ENCODE data around the gene CCNF. TPM values are rescaled to one million over a fixed set of nuclear protein-coding genes. Genes with fewer than 3 reads are reported as not detected.

Gene CCNF
- total and polyA plus RNA-seq, 10 of the 15 experiments (the other 5 are each of a cell fraction or from before 2014, with no cell fraction given): 4.0 to 63.2 (median 27.5) TPM

DNA sequence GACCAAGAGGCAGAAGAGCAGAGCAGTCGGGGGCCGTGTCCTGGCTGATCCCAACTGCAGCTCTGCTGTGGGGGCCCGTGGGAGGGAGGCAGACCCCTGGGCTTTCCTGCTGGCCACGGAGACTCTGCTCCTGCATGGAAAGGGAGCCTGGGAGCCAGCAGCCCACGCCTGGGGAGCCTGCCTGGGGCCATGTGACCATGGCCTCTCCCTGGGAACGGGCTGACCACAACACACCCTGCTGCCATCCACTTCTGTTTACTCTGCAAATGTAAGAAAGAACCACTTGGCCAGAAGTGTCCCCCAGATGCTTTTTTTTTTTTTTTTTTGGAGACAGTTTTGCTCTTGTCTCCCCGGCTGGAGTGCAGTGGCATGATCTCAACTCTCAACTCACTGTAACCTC is 28.7 kb downstream of the CCNF start (continued):
- TF ChIP-seq TCF12 (IDR thresholded peaks at IDR 0.05; ENCODE audit: low read depth, low read length) (no peak), WRNIP1 (IDR thresholded peaks at IDR 0.05; ENCODE audit: borderline replicate concordance, low read depth, low read length) (no peak), FOS (IDR thresholded peaks at IDR 0.05; ENCODE audit: borderline replicate concordance, extremely low read depth, insufficient read length) (no peak)

DNA sequence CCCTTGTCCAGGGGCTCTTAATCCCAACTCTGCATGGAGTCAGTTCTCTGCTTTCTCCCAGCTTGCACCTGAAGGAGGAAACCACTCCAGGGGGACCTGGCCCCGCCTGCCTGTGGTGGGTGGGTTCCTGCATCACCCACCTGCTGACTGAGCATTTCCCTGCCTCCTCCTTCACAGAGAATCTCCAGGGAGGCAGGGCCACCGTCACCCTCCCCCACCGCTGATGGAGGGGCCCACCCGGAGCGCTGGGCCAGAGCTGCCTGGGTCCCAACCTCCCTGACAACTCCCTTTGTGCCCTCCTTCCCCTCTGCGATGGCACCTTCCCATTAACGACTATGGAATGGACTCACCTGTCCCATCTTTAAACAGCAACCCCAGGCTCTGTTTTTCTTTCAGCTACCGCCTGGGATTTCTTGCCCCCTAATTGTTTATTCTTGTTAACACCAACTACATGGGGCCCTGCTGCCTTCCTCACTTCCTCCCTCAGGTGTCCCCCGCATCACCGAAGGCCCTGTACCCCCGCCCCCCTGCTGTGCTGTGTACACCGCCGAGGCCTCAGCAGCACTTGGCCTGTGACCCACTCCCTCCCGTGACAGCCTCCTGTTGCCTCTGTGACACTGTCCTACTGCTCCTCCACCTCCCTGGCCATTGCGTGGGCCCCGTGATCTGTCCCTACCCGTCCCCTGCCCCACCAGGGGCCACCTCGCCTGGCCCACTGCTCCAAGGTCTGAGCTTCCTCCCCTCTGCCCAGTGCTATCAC is 29.8 kb downstream of the CCNF start:
- peak; percentile 60; the same call in 1 of the 2 replicates for TF ChIP-seq POLR2A (IDR thresholded peaks at IDR 0.05; ENCODE audit: low read depth, low read length)
- TF ChIP-seq ZNF217 (IDR thresholded peaks at IDR 0.05): no peak
- TF ChIP-seq JUND (IDR thresholded peaks at IDR 0.05; ENCODE audit: low read depth, low read length): no peak
- no peak for TF ChIP-seq ZSCAN29 (IDR thresholded peaks at IDR 0.05)
- SMC1A ChIA-PET (ENCODE audit: uncharacterized antibody, unreplicated experiment): interaction anchor here (0.6 to 1.7 kb wide), 5 partner anchors 10 to 120 kb away, joined by 3 to 6 read pairs (median 3); partner anchors contain the start of genes AMDHD2 and CCNF
- no peak for DNase-seq (ENCODE audit: low read depth, low spot score)
- intact Hi-C loops (cut with micrococcal nuclease; ENCODE audit: unreplicated experiment) (no loop called here), in situ Hi-C loops (cut with MboI) (no loop called here)
- 24% methylated on average over 18 of the region's 18 CpGs for WGBS (ENCODE audit: insufficient coverage, insufficient replicate concordance, low lambda C conversion rate, missing lambda C conversion rate)
- RAD21 ChIA-PET (ENCODE audit: unreplicated experiment): interaction anchor here (0.5 to 2.4 kb wide), 7 partner anchors 9 to 145 kb away, joined by 3 to 8 read pairs (median 5); partner anchors contain the start of gene TBC1D24
- CTCF ChIA-PET: interaction anchor here (1.1 to 2.2 kb wide), 4 partner anchors 10 to 42 kb away, joined by 3 to 6 read pairs (median 5); no protein-coding TSS in a partner anchor
- H3K27me3 ChIP-seq (replicated peaks in 1 of 2; ENCODE audit: control insufficient read depth in 2 of 2, insufficient read depth in 2 of 2, low read length in 1 of 2): no peaks in the 10 kb centered on the region
- H4K20me1 ChIP-seq (ENCODE audit: control insufficient read depth, insufficient read depth): no peaks in the 10 kb centered on the region
- no peaks in the 10 kb centered on the region for H3K9me3 ChIP-seq (replicated peaks; ENCODE audit: control insufficient read depth, insufficient read depth, low read length)
- BruUV-seq (replicated peaks): no TSS peak
- peak overlapping the region; percentile 73; the same call in 1 of the 2 replicates for H3K4me3 ChIP-seq
- peaks cover 6% of the 10 kb centered on the region for H3K79me2 ChIP-seq (ENCODE audit: control insufficient read depth, insufficient read depth, low read length)
- FAIRE-seq: no peak
- H3K4me2 ChIP-seq (ENCODE audit: control insufficient read depth, insufficient read depth): peak overlapping the region; percentile 96
- peaks cover 7 to 24% of the 10 kb centered on the region in 2 experiments; a peak in 3 of 4 replicates for H3K36me3 ChIP-seq (ENCODE audit: control insufficient read depth in 2 of 2, insufficient read depth in 2 of 2, low read length in 1 of 2)
- peak overlapping the region; percentile 76 for H2AFZ ChIP-seq (ENCODE audit: control insufficient read depth, low read depth, low read length)
- H3K9ac ChIP-seq (ENCODE audit: control insufficient read depth, insufficient read depth, low read length): peak overlapping the region; percentile 45
- POLR2A ChIA-PET: interaction anchor here (0.6 to 1.6 kb wide), 8 partner anchors 10 to 62 kb away, joined by 3 to 11 read pairs (median 3); partner anchors contain the start of gene TBC1D24
- H3K4me1 ChIP-seq (ENCODE audit: control insufficient read depth, insufficient read depth, low read length): peaks cover 8% of the 10 kb centered on the region; the same call in 1 of the 2 replicates
- peak; percentile 4; the same call in 2 of the 3 replicates for ATAC-seq
- H3K27ac ChIP-seq (ENCODE audit: control insufficient read depth, insufficient read depth): peak overlapping the region; percentile 31; the same call in 1 of the 2 replicates
